ENCODE results near the gene MTG2. TPM values are rescaled to one million over a fixed set of nuclear protein-coding genes. Genes with fewer than 3 reads are reported as not detected.

The MTG2 gene
- total and polyA plus RNA-seq, 2 of the 13 experiments (the other 11 are each of a cell fraction or from before 2014, with no cell fraction given) = 20.4 to 37.8 TPM

DNA sequence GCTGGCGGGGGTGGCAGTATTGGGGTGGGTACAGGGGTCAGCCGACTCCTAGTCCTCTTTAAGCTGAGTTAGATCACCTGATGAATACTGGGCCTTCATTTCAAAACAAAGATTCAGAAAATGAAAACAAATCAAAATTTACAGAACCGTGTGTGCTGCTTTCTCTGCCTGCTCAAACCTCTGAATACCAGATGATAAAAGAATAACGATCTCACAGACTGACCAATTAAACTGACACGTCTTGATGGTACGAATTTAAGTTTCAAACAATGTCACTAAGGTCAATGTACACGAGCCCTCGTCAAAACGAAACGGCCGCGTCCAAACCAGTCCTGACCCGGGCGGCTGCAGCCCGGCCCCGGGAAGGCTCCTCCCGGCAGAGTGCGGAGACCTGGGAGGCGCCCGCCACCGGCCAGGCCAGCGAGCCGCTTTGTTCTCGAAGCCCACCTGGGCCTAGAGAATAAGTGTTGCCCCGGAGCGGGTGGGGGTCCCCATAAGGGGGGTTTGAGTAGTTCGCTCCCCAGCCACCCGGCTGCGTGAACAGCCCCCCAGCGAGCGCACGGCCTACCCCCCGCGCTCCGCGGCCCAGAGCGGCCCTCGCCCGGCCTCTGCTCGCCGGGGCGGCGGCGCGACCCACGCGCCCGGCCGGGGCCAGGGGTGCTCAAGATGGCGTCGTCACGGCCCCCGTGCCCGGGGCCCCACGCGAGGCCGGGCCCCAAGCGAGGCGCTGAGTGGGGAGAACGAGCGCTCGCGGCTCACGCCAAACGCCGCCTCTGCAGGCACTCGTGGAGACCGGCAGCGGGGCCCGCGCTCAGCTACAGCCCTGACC lies 40.4 kb upstream of the MTG2 start (continued):
- TF ChIP-seq LCORL (IDR thresholded peaks at IDR 0.05) (no peak), LCORL (CRISPR knock-in tag; IDR thresholded peaks at IDR 0.05) (peak; percentile 14; the same call in 1 of the 2 replicates), ZNF337 (CRISPR knock-in tag; IDR thresholded peaks at IDR 0.05; ENCODE audit: borderline replicate concordance, low read depth) (0 out of 2 replicates have a peak, but pooled peaks have one; percentile 7), ZNF256 (CRISPR knock-in tag; conservative IDR thresholded peaks at IDR 0.05) (0 out of 2 replicates have a peak, but pooled peaks have one; percentile 25), ZNF614 (CRISPR knock-in tag; IDR thresholded peaks at IDR 0.05; ENCODE audit: borderline replicate concordance) (no peak), MYNN (CRISPR knock-in tag; IDR thresholded peaks at IDR 0.05; ENCODE audit: low read depth) (0 out of 2 replicates have a peak, but pooled peaks have one; percentile 17), PHF8 (CRISPR knock-in tag; IDR thresholded peaks at IDR 0.05) (peak; percentile 55; the same call in 1 of the 2 replicates), ZFP91 (CRISPR knock-in tag; IDR thresholded peaks at IDR 0.05; ENCODE audit: borderline replicate concordance) (0 out of 2 replicates have a peak, but pooled peaks have one; percentile 16), ZNF740 (CRISPR knock-in tag; IDR thresholded peaks at IDR 0.05) (0 out of 2 replicates have a peak, but pooled peaks have one; percentile 40), GTF2F1 (IDR thresholded peaks at IDR 0.05; ENCODE audit: low read length) (no peak), TRAFD1 (CRISPR knock-in tag; IDR thresholded peaks at IDR 0.05; ENCODE audit: borderline replicate concordance) (0 out of 2 replicates have a peak, but pooled peaks have one; percentile 11), ZNF709 (CRISPR knock-in tag; IDR thresholded peaks at IDR 0.05) (peak; percentile 18; the same call in 1 of the 2 replicates), GLI4 (CRISPR knock-in tag; IDR thresholded peaks at IDR 0.05; ENCODE audit: borderline replicate concordance) (peak; percentile 5; the same call in 1 of the 2 replicates), POLR2AphosphoS2 (IDR thresholded peaks at IDR 0.05; ENCODE audit: low read depth, low read length) (peak; percentile 53; the same call in 1 of the 2 replicates), FOXJ3 (CRISPR knock-in tag; IDR thresholded peaks at IDR 0.05; ENCODE audit: borderline replicate concordance) (no peak), ZNF766 (CRISPR knock-in tag; IDR thresholded peaks at IDR 0.05; ENCODE audit: borderline replicate concordance) (peak; percentile 2; the same call in 1 of the 2 replicates)
- TF ChIP-seq, protein P1, sequence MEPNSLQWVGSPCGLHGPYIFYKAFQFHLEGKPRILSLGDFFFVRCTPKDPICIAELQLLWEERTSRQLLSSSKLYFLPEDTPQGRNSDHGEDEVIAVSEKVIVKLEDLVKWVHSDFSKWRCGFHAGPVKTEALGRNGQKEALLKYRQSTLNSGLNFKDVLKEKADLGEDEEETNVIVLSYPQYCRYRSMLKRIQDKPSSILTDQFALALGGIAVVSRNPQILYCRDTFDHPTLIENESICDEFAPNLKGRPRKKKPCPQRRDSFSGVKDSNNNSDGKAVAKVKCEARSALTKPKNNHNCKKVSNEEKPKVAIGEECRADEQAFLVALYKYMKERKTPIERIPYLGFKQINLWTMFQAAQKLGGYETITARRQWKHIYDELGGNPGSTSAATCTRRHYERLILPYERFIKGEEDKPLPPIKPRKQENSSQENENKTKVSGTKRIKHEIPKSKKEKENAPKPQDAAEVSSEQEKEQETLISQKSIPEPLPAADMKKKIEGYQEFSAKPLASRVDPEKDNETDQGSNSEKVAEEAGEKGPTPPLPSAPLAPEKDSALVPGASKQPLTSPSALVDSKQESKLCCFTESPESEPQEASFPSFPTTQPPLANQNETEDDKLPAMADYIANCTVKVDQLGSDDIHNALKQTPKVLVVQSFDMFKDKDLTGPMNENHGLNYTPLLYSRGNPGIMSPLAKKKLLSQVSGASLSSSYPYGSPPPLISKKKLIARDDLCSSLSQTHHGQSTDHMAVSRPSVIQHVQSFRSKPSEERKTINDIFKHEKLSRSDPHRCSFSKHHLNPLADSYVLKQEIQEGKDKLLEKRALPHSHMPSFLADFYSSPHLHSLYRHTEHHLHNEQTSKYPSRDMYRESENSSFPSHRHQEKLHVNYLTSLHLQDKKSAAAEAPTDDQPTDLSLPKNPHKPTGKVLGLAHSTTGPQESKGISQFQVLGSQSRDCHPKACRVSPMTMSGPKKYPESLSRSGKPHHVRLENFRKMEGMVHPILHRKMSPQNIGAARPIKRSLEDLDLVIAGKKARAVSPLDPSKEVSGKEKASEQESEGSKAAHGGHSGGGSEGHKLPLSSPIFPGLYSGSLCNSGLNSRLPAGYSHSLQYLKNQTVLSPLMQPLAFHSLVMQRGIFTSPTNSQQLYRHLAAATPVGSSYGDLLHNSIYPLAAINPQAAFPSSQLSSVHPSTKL (CRISPR knock-in tag; IDR thresholded peaks at IDR 0.05) = peak; percentile 24; the same call in 1 of the 2 replicates
- TF ChIP-seq, protein P2, sequence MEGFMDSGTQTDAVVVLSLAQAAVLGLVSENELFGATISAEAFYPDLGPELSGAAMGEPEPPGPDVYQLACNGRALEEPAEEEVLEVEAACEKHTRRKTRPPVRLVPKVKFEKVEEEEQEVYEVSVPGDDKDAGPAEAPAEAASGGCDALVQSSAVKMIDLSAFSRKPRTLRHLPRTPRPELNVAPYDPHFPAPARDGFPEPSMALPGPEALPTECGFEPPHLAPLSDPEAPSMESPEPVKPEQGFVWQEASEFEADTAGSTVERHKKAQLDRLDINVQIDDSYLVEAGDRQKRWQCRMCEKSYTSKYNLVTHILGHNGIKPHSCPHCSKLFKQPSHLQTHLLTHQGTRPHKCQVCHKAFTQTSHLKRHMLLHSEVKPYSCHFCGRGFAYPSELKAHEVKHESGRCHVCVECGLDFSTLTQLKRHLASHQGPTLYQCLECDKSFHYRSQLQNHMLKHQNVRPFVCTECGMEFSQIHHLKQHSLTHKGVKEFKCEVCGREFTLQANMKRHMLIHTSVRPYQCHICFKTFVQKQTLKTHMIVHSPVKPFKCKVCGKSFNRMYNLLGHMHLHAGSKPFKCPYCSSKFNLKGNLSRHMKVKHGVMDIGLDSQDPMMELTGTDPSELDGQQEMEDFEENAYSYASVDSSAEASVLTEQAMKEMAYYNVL (CRISPR knock-in tag; IDR thresholded peaks at IDR 0.05; ENCODE audit: borderline replicate concordance) = 0 out of 2 replicates have a peak, but pooled peaks have one; percentile 50

Measured in HepG2 (cell line).